Fibroblast of lung (primary cell): ENCODE results near the gene MT1HL1.

Experiments used
- EZH2 ChIP-seq: IDR thresholded peaks from 2 replicates; pipeline ENCODE4 v1.5.1; 2012; ENCODE audit warnings: low read length, control low read depth, mild to moderate bottlenecking; ENCODE audit errors: missing control alignments
- TF ChIP-seq, protein P1 (sequence below), 2 donors: IDR thresholded peaks in 1 of 2; conservative IDR thresholded peaks in 1 of 2; 1 replicate in 1 of 2; 2 replicates in 1 of 2; pipeline ENCODE4 v1.5.1; 2011 to 2012; ENCODE audit warnings: low read length in 2 of 2, control low read depth in 1 of 2, inconsistent platforms in 1 of 2, low read depth in 1 of 2, mild to moderate bottlenecking in 1 of 2

DNA sequence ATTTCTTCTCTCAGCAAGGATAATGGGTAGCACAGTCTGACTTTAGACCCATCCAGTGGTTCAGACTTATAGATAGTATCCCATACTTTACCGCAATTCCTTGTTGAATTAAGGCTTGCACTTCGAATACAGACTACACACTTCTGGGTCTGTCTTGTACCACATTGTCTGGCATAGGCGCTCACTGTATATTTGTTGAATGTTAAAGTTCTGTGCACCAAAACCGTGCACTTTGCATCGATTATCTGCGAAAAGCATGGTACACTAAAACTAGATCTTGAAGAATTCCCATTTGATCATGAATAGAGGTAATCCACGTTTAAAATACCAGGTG is 37.2 kb upstream of the MT1HL1 start:
- TF ChIP-seq EZH2, result no peak
- TF ChIP-seq, protein P1, sequence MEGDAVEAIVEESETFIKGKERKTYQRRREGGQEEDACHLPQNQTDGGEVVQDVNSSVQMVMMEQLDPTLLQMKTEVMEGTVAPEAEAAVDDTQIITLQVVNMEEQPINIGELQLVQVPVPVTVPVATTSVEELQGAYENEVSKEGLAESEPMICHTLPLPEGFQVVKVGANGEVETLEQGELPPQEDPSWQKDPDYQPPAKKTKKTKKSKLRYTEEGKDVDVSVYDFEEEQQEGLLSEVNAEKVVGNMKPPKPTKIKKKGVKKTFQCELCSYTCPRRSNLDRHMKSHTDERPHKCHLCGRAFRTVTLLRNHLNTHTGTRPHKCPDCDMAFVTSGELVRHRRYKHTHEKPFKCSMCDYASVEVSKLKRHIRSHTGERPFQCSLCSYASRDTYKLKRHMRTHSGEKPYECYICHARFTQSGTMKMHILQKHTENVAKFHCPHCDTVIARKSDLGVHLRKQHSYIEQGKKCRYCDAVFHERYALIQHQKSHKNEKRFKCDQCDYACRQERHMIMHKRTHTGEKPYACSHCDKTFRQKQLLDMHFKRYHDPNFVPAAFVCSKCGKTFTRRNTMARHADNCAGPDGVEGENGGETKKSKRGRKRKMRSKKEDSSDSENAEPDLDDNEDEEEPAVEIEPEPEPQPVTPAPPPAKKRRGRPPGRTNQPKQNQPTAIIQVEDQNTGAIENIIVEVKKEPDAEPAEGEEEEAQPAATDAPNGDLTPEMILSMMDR (conservative IDR thresholded peaks at IDR 0.05 in 1 of 2, IDR thresholded peaks at IDR 0.05 in 1 of 2; ENCODE audit: low read depth in 1 of 2, low read length in 2 of 2), result no peak
